ENCODE results near the gene LRP1B.

The LRP1B gene

GRCh38 chr2:142131010-142131669, at the start of gene LRP1B:
Gene LRP1B, minus strand, starts transcription at chr2:142131016. Its CDS starts 287 bp downstream, at chr2:142130729.
- no peak for DNase-seq

GRCh38 chr2:142179686-142180085, 48.9 kb upstream of the LRP1B start:
- DNase-seq, result no peak

GRCh38 chr2:142178604-142179003, 47.8 kb upstream of the LRP1B start:
- no peak for DNase-seq

- DNase-seq, result no peak
These were observed 46.1 kb upstream of the LRP1B start for GRCh38 chr2:142176941-142177340.

- no peak for DNase-seq
These were observed 45.1 kb upstream of the LRP1B start for GRCh38 chr2:142175813-142176338.

GRCh38 chr2:142174176-142174575, 43.4 kb upstream of the LRP1B start:
- DNase-seq, result no peak

- no peak for DNase-seq
These were observed 40.0 kb upstream of the LRP1B start for GRCh38 chr2:142170847-142171246.

- no peak for DNase-seq
These were observed 35.0 kb upstream of the LRP1B start for GRCh38 chr2:142165790-142166189.

- no peak for DNase-seq
These were observed 22.8 kb upstream of the LRP1B start for GRCh38 chr2:142153601-142154000.

- DNase-seq, result no peak
These were observed 19.6 kb upstream of the LRP1B start for GRCh38 chr2:142150453-142150852.

- no peak for DNase-seq
These were observed 13.7 kb upstream of the LRP1B start for GRCh38 chr2:142144547-142144946.

- no peak for DNase-seq
These were observed 11.8 kb upstream of the LRP1B start for GRCh38 chr2:142142595-142142994.

- no peak for DNase-seq
These were observed 9.6 kb upstream of the LRP1B start for GRCh38 chr2:142140434-142140845.

- DNase-seq, result no peak
These were observed 8.6 kb upstream of the LRP1B start for GRCh38 chr2:142139384-142139783.

- DNase-seq, result no peak
These were observed 5.8 kb upstream of the LRP1B start for GRCh38 chr2:142136571-142136970.

GRCh38 chr2:142134911-142135310, 4.1 kb upstream of the LRP1B start:
- DNase-seq, result no peak

- DNase-seq, result no peak
These were observed 456 bp downstream of the LRP1B start for GRCh38 chr2:142130111-142131009.

- DNase-seq, result no peak
These were observed 2.7 kb downstream of the LRP1B start for GRCh38 chr2:142128105-142128504.

GRCh38 chr2:142127248-142127647, 3.6 kb downstream of the LRP1B start:
- no peak for DNase-seq

- DNase-seq, result no peak
These were observed 6.1 kb downstream of the LRP1B start for GRCh38 chr2:142124706-142125105.

- DNase-seq, result no peak
These were observed 11.5 kb downstream of the LRP1B start for GRCh38 chr2:142119347-142119746.

- DNase-seq, result no peak
These were observed 18.0 kb downstream of the LRP1B start for GRCh38 chr2:142112757-142113221.

GRCh38 chr2:142104134-142104758, 26.6 kb downstream of the LRP1B start:
- DNase-seq, result no peak
